H9 (cell line): ENCODE data around the gene PRSS57. TPM values are rescaled to one million over a fixed set of nuclear protein-coding genes. Genes with fewer than 3 reads are reported as not detected.

ENCODE experiments used
- DNase-seq: peaks from one replicate; pipeline ENCODE4 v3.0.0-alpha.2; 2017
- H2AFZ ChIP-seq: one replicate; pipeline ENCODE4 v1.6.1; 2013; ENCODE audit warnings: mild to moderate bottlenecking, low read length, control low read depth, moderate library complexity
- H2AK5ac ChIP-seq: 2 replicates; pipeline ENCODE4 v1.6.1; 2013; ENCODE audit warnings: low read length, control low read depth, mixed read lengths; ENCODE audit not compliant: insufficient read length
- H2BK120ac ChIP-seq: one replicate; pipeline ENCODE4 v1.6.1; 2013; ENCODE audit warnings: low read depth, mild to moderate bottlenecking, low read length, control low read depth, inconsistent platforms; ENCODE audit not compliant: poor library complexity, severe bottlenecking
- H2BK12ac ChIP-seq: 2 replicates; pipeline ENCODE4 v1.6.1; 2013; ENCODE audit warnings: low read length, control low read depth, mixed read lengths, low read depth; ENCODE audit not compliant: insufficient read length
- H2BK15ac ChIP-seq: 2 replicates; pipeline ENCODE4 v1.6.1; 2013; ENCODE audit warnings: low read depth, low read length, control low read depth
- H2BK20ac ChIP-seq: one replicate; pipeline ENCODE4 v1.6.1; 2013; ENCODE audit warnings: low read depth, mild to moderate bottlenecking, low read length, control low read depth, inconsistent platforms; ENCODE audit not compliant: poor library complexity, severe bottlenecking
- H2BK5ac ChIP-seq: 2 replicates; pipeline ENCODE4 v1.6.1; 2013; ENCODE audit warnings: low read length, control low read depth, mixed read lengths; ENCODE audit not compliant: insufficient read length
- H3K14ac ChIP-seq: 2 replicates; pipeline ENCODE4 v1.6.1; 2013; ENCODE audit warnings: low read length, control low read depth; ENCODE audit not compliant: insufficient read depth
- H3K18ac ChIP-seq: 2 replicates; pipeline ENCODE4 v1.6.1; 2013; ENCODE audit warnings: low read depth, mild to moderate bottlenecking, mixed read lengths, low read length, control low read depth; ENCODE audit not compliant: insufficient read length
- H3K23ac ChIP-seq: 2 replicates; pipeline ENCODE4 v1.6.1; 2013; ENCODE audit warnings: low read length, control low read depth, mixed read lengths, low read depth; ENCODE audit not compliant: insufficient read length
- H3K23me2 ChIP-seq: 2 replicates; pipeline ENCODE4 v1.6.1; 2013; ENCODE audit warnings: low read depth, mild to moderate bottlenecking, mixed read lengths, low read length, control low read depth; ENCODE audit not compliant: insufficient read length, poor library complexity, severe bottlenecking
- H3K27ac ChIP-seq: 2 replicates; pipeline ENCODE4 v1.5.1; 2013; ENCODE audit warnings: low read length, control low read depth, mixed read lengths, low read depth; ENCODE audit not compliant: insufficient read length
- H3K27me3 ChIP-seq: 2 replicates; pipeline ENCODE4 v1.6.1; 2013; ENCODE audit warnings: low read length, control low read depth, inconsistent platforms; ENCODE audit not compliant: insufficient read depth
- H3K4ac ChIP-seq: 2 replicates; pipeline ENCODE4 v1.6.1; 2013; ENCODE audit warnings: low read depth, mild to moderate bottlenecking, control low read depth, inconsistent platforms, low read length, moderate library complexity
- H3K4me1 ChIP-seq: 2 replicates; pipeline ENCODE4 v1.6.1; 2013; ENCODE audit warnings: low read length, control low read depth, inconsistent platforms; ENCODE audit not compliant: insufficient read depth
- H3K4me2 ChIP-seq: 2 replicates; pipeline ENCODE4 v1.6.1; 2013; ENCODE audit warnings: low read length, control low read depth, mixed read lengths; ENCODE audit not compliant: insufficient read length, insufficient read depth
- H3K56ac ChIP-seq: 2 replicates; pipeline ENCODE4 v1.6.1; 2013; ENCODE audit warnings: low read depth, mild to moderate bottlenecking, mixed read lengths, low read length, control low read depth; ENCODE audit not compliant: insufficient read length
- H3K79me1 ChIP-seq: 2 replicates; pipeline ENCODE4 v1.6.1; 2013; ENCODE audit warnings: low read depth, mild to moderate bottlenecking, moderate library complexity, low read length, control low read depth, inconsistent platforms; ENCODE audit not compliant: insufficient read depth, poor library complexity, severe bottlenecking
- H3K79me2 ChIP-seq: 2 replicates; pipeline ENCODE4 v1.6.1; 2013; ENCODE audit warnings: low read length, control low read depth, inconsistent platforms; ENCODE audit not compliant: insufficient read depth
- H3K9ac ChIP-seq: 2 replicates; pipeline ENCODE4 v1.6.1; 2013; ENCODE audit warnings: low read length, control low read depth, mixed read lengths; ENCODE audit not compliant: insufficient read length; ENCODE audit errors: extremely low read depth
- H3K9me3 ChIP-seq: one replicate; pipeline ENCODE4 v1.6.1; 2013; ENCODE audit warnings: low read depth, low read length, inconsistent platforms; ENCODE audit not compliant: control insufficient read depth
- H3T11ph ChIP-seq: one replicate; pipeline ENCODE4 v1.6.1; 2013; ENCODE audit warnings: mild to moderate bottlenecking, low read length, control low read depth, inconsistent platforms
- H4K20me1 ChIP-seq: one replicate; pipeline ENCODE4 v1.6.1; 2013; ENCODE audit not compliant: control insufficient read depth, insufficient read length, insufficient read depth
- H4K5ac ChIP-seq: 2 replicates; pipeline ENCODE4 v1.6.1; 2013; ENCODE audit warnings: low read depth, mild to moderate bottlenecking, mixed read lengths, low read length, control low read depth; ENCODE audit not compliant: insufficient read length
- H4K8ac ChIP-seq: replicated peaks from 2 replicates; pipeline ENCODE4 v1.6.1; 2013; ENCODE audit warnings: low read length, control low read depth, mixed read lengths, low read depth; ENCODE audit not compliant: insufficient read length
- H4K91ac ChIP-seq: 2 replicates; pipeline ENCODE4 v1.6.1; 2013; ENCODE audit warnings: low read depth, mild to moderate bottlenecking, moderate library complexity, mixed read lengths, low read length, control low read depth; ENCODE audit not compliant: insufficient read length
- H3K27ac Mint-ChIP-seq, 3 experiments: 2 replicates in 2 of 3; 3 replicates in 1 of 3; pipeline ENCODE4 v1.8.0; 2020 to 2021; ENCODE audit warnings: mixed read lengths in 3 of 3, mild to moderate bottlenecking in 1 of 3, moderate library complexity in 1 of 3
- H3K27me3 Mint-ChIP-seq: 2 replicates; pipeline ENCODE4 v1.8.0; 2021; ENCODE audit warnings: low read depth, mild to moderate bottlenecking, moderate library complexity, mixed read lengths
- H3K36me3 Mint-ChIP-seq, 3 experiments: 2 replicates in 2 of 3; 3 replicates in 1 of 3; pipeline ENCODE4 v1.8.0; 2020 to 2021; ENCODE audit warnings: low read depth in 3 of 3, mixed read lengths in 3 of 3; ENCODE audit not compliant: insufficient read depth in 1 of 3
- H3K4me1 Mint-ChIP-seq, 2 experiments: 2 replicates each; pipeline ENCODE4 v1.8.0; 2020; ENCODE audit warnings: mixed read lengths in 2 of 2
- H3K4me3 Mint-ChIP-seq, 2 experiments: 2 replicates in 1 of 2; 3 replicates in 1 of 2; pipeline ENCODE4 v1.8.0; 2020 to 2021; ENCODE audit warnings: mild to moderate bottlenecking in 2 of 2, mixed read lengths in 2 of 2, moderate library complexity in 1 of 2
- H3K9me3 Mint-ChIP-seq, 2 experiments: 2 replicates in 1 of 2; 3 replicates in 1 of 2; pipeline ENCODE4 v1.8.0; 2020; ENCODE audit warnings: mild to moderate bottlenecking in 2 of 2, mixed read lengths in 2 of 2, moderate library complexity in 1 of 2
- WGBS: extraction: QIAGEN DNeasy Blood & Tissue Kit; methylation state at CpG from one replicate; pipeline ENCODE4 v1.1.7; 2013; ENCODE audit warnings: missing lambda C conversion rate, low lambda C conversion rate, mixed read lengths; ENCODE audit not compliant: insufficient read length; ENCODE audit errors: extremely low coverage; 5-methylcytosine and 5-hydroxymethylcytosine counted together
- total RNA-seq: library from RNA; stranded (reverse); gene quantifications from 2 replicates; pipeline ENCODE4 v1.2.1, GENCODE V29; 2021
- TF ChIP-seq, protein P1 (sequence below): fragments of 200-600 bp; sonication (generic); conservative IDR thresholded peaks from 3 replicates; pipeline ENCODE4 v1.8.0; 2021; ENCODE audit warnings: antibody characterized with exemption, mild to moderate bottlenecking

Gene PRSS57
- total RNA-seq, 1 experiment from 2014 or later, result not detected

DNA sequence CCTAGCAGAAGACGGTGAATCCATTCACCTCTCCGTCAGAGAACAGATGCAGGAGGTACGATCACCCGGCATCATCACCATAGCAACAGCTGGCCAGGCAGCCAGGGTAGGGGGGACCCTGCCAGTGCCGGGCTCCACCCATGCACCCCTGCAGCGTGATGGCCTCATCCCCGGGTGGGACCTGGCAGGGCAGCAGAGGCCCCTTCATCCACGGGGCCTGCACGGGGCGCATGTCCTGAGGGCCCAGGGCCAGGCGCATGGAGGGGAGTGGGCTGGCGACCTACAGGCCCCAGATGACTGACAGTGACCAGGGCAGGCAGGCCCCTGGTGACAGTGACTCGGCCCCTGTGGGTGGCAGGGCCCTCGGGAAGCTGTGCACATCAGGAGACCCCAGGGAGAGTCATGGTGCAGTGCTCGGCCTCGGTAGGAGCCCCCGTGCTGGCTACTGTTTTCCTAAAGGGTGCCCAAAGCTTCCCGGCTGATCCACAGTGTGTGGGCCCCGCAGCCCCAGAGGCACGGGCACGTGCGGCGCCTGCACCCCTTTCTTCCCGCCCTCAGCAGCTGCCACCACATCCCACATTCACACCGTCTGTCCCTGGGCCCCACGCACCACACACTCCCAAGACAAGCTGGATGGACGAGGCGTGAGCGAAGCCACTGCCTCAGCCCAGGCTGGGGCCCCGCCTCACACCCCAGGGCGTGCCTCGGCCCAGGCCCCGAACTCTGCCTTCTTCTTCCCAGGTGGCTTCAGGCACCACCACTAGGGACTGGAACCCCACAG, 37.0 kb downstream of the PRSS57 start:
- no peak overlapping the region for H2BK120ac ChIP-seq
- H3K9me3 Mint-ChIP-seq, result no peaks in the 10 kb centered on the region; a peak in 2 of 5 replicates
- H3K18ac ChIP-seq, result no peak overlapping the region
- no peak overlapping the region for H2AFZ ChIP-seq
- peaks cover 5% of the 10 kb centered on the region for H3K79me1 ChIP-seq
- H3K23ac ChIP-seq, result no peak overlapping the region
- H4K5ac ChIP-seq, result no peak overlapping the region
- no peak overlapping the region; the same call in 1 of the 2 replicates for H3K14ac ChIP-seq
- no peak overlapping the region for H2BK15ac ChIP-seq
- peaks cover 4% of the 10 kb centered on the region for H3K23me2 ChIP-seq
- no peak overlapping the region for H3T11ph ChIP-seq
- no peaks in the 10 kb centered on the region for H3K27me3 ChIP-seq
- peaks cover 15% of the 10 kb centered on the region for H4K20me1 ChIP-seq
- H4K8ac ChIP-seq, result no peak overlapping the region
- no peaks in the 10 kb centered on the region for H3K9me3 ChIP-seq
- no peak overlapping the region for H2BK20ac ChIP-seq
- no peak overlapping the region for H3K4ac ChIP-seq
- no peak overlapping the region for H3K4me3 Mint-ChIP-seq
- H3K27ac Mint-ChIP-seq, result no peak overlapping the region
- no peak overlapping the region for H3K4me2 ChIP-seq
- no peak overlapping the region for H2BK12ac ChIP-seq
- peaks cover 3 to 16% (median 10%) of the 10 kb centered on the region in 3 experiments; a peak in 6 of 7 replicates for H3K36me3 Mint-ChIP-seq
- TF ChIP-seq, protein P1, sequence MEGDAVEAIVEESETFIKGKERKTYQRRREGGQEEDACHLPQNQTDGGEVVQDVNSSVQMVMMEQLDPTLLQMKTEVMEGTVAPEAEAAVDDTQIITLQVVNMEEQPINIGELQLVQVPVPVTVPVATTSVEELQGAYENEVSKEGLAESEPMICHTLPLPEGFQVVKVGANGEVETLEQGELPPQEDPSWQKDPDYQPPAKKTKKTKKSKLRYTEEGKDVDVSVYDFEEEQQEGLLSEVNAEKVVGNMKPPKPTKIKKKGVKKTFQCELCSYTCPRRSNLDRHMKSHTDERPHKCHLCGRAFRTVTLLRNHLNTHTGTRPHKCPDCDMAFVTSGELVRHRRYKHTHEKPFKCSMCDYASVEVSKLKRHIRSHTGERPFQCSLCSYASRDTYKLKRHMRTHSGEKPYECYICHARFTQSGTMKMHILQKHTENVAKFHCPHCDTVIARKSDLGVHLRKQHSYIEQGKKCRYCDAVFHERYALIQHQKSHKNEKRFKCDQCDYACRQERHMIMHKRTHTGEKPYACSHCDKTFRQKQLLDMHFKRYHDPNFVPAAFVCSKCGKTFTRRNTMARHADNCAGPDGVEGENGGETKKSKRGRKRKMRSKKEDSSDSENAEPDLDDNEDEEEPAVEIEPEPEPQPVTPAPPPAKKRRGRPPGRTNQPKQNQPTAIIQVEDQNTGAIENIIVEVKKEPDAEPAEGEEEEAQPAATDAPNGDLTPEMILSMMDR, result no peak
- H3K56ac ChIP-seq, result no peak overlapping the region
- WGBS, result no CpG with 5 or more reads among the region's 33 CpGs
- no peaks in the 10 kb centered on the region; the same call in 1 of the 2 replicates for H3K27me3 Mint-ChIP-seq
- peaks cover 81% of the 10 kb centered on the region for H3K79me2 ChIP-seq
- no peak overlapping the region for H3K27ac ChIP-seq
- H2BK5ac ChIP-seq, result no peak overlapping the region
- peaks cover 13 to 18% of the 10 kb centered on the region in 2 experiments for H3K4me1 Mint-ChIP-seq
- H3K4me1 ChIP-seq, result no peaks in the 10 kb centered on the region; the same call in 1 of the 2 replicates
- DNase-seq, result no peak
- H2AK5ac ChIP-seq, result no peak overlapping the region
- no peak overlapping the region for H4K91ac ChIP-seq
- no peak overlapping the region for H3K9ac ChIP-seq
